ENCODE data around the gene M6PR.
A peak's percentile ranks its signal among the peaks of the same experiment; 100 is the strongest.

The M6PR gene

GRCh38 chr12:8989413-8989812 is 40.0 kb upstream of the M6PR start, which contains the start of gene KLRG1:
KLRG1 (plus strand) TSS chr12:8989546; CDS start chr12:8989636, 90 bp downstream.
- Histone ChIP-seq H3K4me3 (ENCODE audit: control insufficient read depth in 1 of 7, extremely low read depth in 1 of 7, insufficient read depth in 4 of 7, low read depth in 2 of 7, low read length in 6 of 7) (peak within 1 kb of the TSS in 6 of 7 experiments; percentile 23 to 68 (median 55)), H3K27ac (ENCODE audit: insufficient read depth in 1 of 2, low read depth in 1 of 2, low read length in 2 of 2, poor library complexity in 1 of 2, severe bottlenecking in 2 of 2) (peak within 1 kb of the TSS; percentile 90 to 96), H3K36me3 (ENCODE audit: control insufficient read depth in 4 of 4, insufficient read depth in 4 of 4, low read length in 3 of 4) (no peaks in the 10 kb centered on the region), H3K4me1 (ENCODE audit: control extremely low read depth in 1 of 4, control insufficient read depth in 4 of 4, insufficient read depth in 4 of 4, low read length in 3 of 4) (peaks cover 22 to 69% (median 49%) of the 10 kb centered on the region in 4 experiments), H3K27me3 (replicated peaks in 2 of 5; ENCODE audit: control insufficient read depth in 4 of 5, insufficient read depth in 5 of 5, low read length in 4 of 5) (no peaks in the 10 kb centered on the region), H3K9me3 (ENCODE audit: control extremely low read depth in 1 of 5, control insufficient read depth in 4 of 5, insufficient read depth in 2 of 5, low read depth in 1 of 5, low read length in 4 of 5) (no peaks in the 10 kb centered on the region)
- 0% methylated on average over 2 of the region's 2 CpGs for WGBS (ENCODE audit: insufficient coverage)
- POLR2A ChIA-PET, result no interaction called here
- CTCF ChIA-PET, result interaction anchor here (0.7 to 1.0 kb wide), 2 partner anchors 39 to 283 kb away, joined by 3 to 4 read pairs; no protein-coding TSS in a partner anchor
- DNase-seq, result peak; percentile 63 to 96 (median 90)

GRCh38 chr12:8987685-8988084 is 38.2 kb upstream of the M6PR start:
- no peak for DNase-seq
- ChIA-PET POLR2A (no interaction called here), CTCF (interaction anchor here (0.8 to 1.1 kb wide), 2 partner anchors 9 to 51 kb away, joined by 3 to 5 read pairs; no protein-coding TSS in a partner anchor)
- Histone ChIP-seq H3K4me3 (ENCODE audit: control insufficient read depth in 1 of 7, extremely low read depth in 1 of 7, insufficient read depth in 4 of 7, low read depth in 2 of 7, low read length in 6 of 7) (no peak overlapping the region), H3K27ac (ENCODE audit: insufficient read depth in 1 of 2, low read depth in 1 of 2, low read length in 2 of 2, poor library complexity in 1 of 2, severe bottlenecking in 2 of 2) (no peak overlapping the region), H3K9me3 (ENCODE audit: control extremely low read depth in 1 of 5, control insufficient read depth in 4 of 5, insufficient read depth in 2 of 5, low read depth in 1 of 5, low read length in 4 of 5) (no peaks in the 10 kb centered on the region), H3K4me1 (ENCODE audit: control extremely low read depth in 1 of 4, control insufficient read depth in 4 of 4, insufficient read depth in 4 of 4, low read length in 3 of 4) (peaks cover 22 to 67% (median 47%) of the 10 kb centered on the region in 4 experiments), H3K36me3 (ENCODE audit: control insufficient read depth in 4 of 4, insufficient read depth in 4 of 4, low read length in 3 of 4) (no peaks in the 10 kb centered on the region), H3K27me3 (replicated peaks in 2 of 5; ENCODE audit: control insufficient read depth in 4 of 5, insufficient read depth in 5 of 5, low read length in 4 of 5) (no peaks in the 10 kb centered on the region)
- no CpG with 5 or more reads among the region's 1 CpG for WGBS (ENCODE audit: insufficient coverage)

GRCh38 chr12:8987163-8987562 is 37.7 kb upstream of the M6PR start:
- peaks cover 22 to 62% (median 43%) of the 10 kb centered on the region in 4 experiments for H3K4me1 ChIP-seq (ENCODE audit: control extremely low read depth in 1 of 4, control insufficient read depth in 4 of 4, insufficient read depth in 4 of 4, low read length in 3 of 4)
- H3K27me3 ChIP-seq (replicated peaks in 2 of 5; ENCODE audit: control insufficient read depth in 4 of 5, insufficient read depth in 5 of 5, low read length in 4 of 5), result no peaks in the 10 kb centered on the region
- peak in 2 of 3 donors; percentile 22 to 45 for DNase-seq
- no peaks in the 10 kb centered on the region for H3K36me3 ChIP-seq (ENCODE audit: control insufficient read depth in 4 of 4, insufficient read depth in 4 of 4, low read length in 3 of 4)
- H3K4me3 ChIP-seq (ENCODE audit: control insufficient read depth in 1 of 7, extremely low read depth in 1 of 7, insufficient read depth in 4 of 7, low read depth in 2 of 7, low read length in 6 of 7), result no peak overlapping the region
- H3K9me3 ChIP-seq (ENCODE audit: control extremely low read depth in 1 of 5, control insufficient read depth in 4 of 5, insufficient read depth in 2 of 5, low read depth in 1 of 5, low read length in 4 of 5), result no peaks in the 10 kb centered on the region
- POLR2A ChIA-PET, result no interaction called here
- CTCF ChIA-PET, result no interaction called here
- H3K27ac ChIP-seq (ENCODE audit: insufficient read depth in 1 of 2, low read depth in 1 of 2, low read length in 2 of 2, poor library complexity in 1 of 2, severe bottlenecking in 2 of 2), result no peak overlapping the region

GRCh38 chr12:8985213-8985754 is 35.8 kb upstream of the M6PR start:
- no peaks in the 10 kb centered on the region for H3K27me3 ChIP-seq (replicated peaks in 2 of 5; ENCODE audit: control insufficient read depth in 4 of 5, insufficient read depth in 5 of 5, low read length in 4 of 5)
- no CpG with 5 or more reads among the region's 1 CpG for WGBS (ENCODE audit: insufficient coverage)
- no peak overlapping the region for H3K4me3 ChIP-seq (ENCODE audit: control insufficient read depth in 1 of 7, extremely low read depth in 1 of 7, insufficient read depth in 4 of 7, low read depth in 2 of 7, low read length in 6 of 7)
- H3K36me3 ChIP-seq (ENCODE audit: control insufficient read depth in 4 of 4, insufficient read depth in 4 of 4, low read length in 3 of 4), result peaks cover 0 to 3% (median 0%) of the 10 kb centered on the region in 4 experiments
- H3K9me3 ChIP-seq (ENCODE audit: control extremely low read depth in 1 of 5, control insufficient read depth in 4 of 5, insufficient read depth in 2 of 5, low read depth in 1 of 5, low read length in 4 of 5), result peaks cover 0 to 7% (median 0%) of the 10 kb centered on the region in 5 experiments
- H3K4me1 ChIP-seq (ENCODE audit: control extremely low read depth in 1 of 4, control insufficient read depth in 4 of 4, insufficient read depth in 4 of 4, low read length in 3 of 4), result peaks cover 14 to 45% (median 31%) of the 10 kb centered on the region in 4 experiments
- no peak overlapping the region for H3K27ac ChIP-seq (ENCODE audit: insufficient read depth in 1 of 2, low read depth in 1 of 2, low read length in 2 of 2, poor library complexity in 1 of 2, severe bottlenecking in 2 of 2)
- no peak for DNase-seq
- ChIA-PET POLR2A (no interaction called here), CTCF (interaction anchor here (0.9 to 1.5 kb wide), 2 partner anchors 29 to 53 kb away, joined by 4 read pairs; no protein-coding TSS in a partner anchor)

- Histone ChIP-seq H3K4me1 (ENCODE audit: control extremely low read depth in 1 of 4, control insufficient read depth in 4 of 4, insufficient read depth in 4 of 4, low read length in 3 of 4) (peaks cover 0 to under 1% (median 0%) of the 10 kb centered on the region in 4 experiments), H3K9me3 (ENCODE audit: control extremely low read depth in 1 of 5, control insufficient read depth in 4 of 5, insufficient read depth in 2 of 5, low read depth in 1 of 5, low read length in 4 of 5) (peaks cover 0 to 22% (median 2%) of the 10 kb centered on the region in 5 experiments), H3K27me3 (replicated peaks in 2 of 5; ENCODE audit: control insufficient read depth in 4 of 5, insufficient read depth in 5 of 5, low read length in 4 of 5) (no peaks in the 10 kb centered on the region), H3K4me3 (ENCODE audit: control insufficient read depth in 1 of 7, extremely low read depth in 1 of 7, insufficient read depth in 4 of 7, low read depth in 2 of 7, low read length in 6 of 7) (no peak overlapping the region), H3K27ac (ENCODE audit: insufficient read depth in 1 of 2, low read depth in 1 of 2, low read length in 2 of 2, poor library complexity in 1 of 2, severe bottlenecking in 2 of 2) (no peak overlapping the region), H3K36me3 (ENCODE audit: control insufficient read depth in 4 of 4, insufficient read depth in 4 of 4, low read length in 3 of 4) (peaks cover 0 to 3% (median 0%) of the 10 kb centered on the region in 4 experiments)
- CTCF ChIA-PET, result no interaction called here
- WGBS (ENCODE audit: insufficient coverage), result 93% methylated on average over 2 of the region's 3 CpGs
- POLR2A ChIA-PET, result no interaction called here
- no peak for DNase-seq
Observed at GRCh38 chr12:8980137-8980536, 30.7 kb upstream of the M6PR start.

GRCh38 chr12:8970432-8970831 is 21.0 kb upstream of the M6PR start:
- DNase-seq, result no peak
- POLR2A ChIA-PET, result no interaction called here
- H3K4me3 ChIP-seq (ENCODE audit: control insufficient read depth in 1 of 7, extremely low read depth in 1 of 7, insufficient read depth in 4 of 7, low read depth in 2 of 7, low read length in 6 of 7), result no peak overlapping the region
- no peaks in the 10 kb centered on the region for H3K27me3 ChIP-seq (replicated peaks in 2 of 5; ENCODE audit: control insufficient read depth in 4 of 5, insufficient read depth in 5 of 5, low read length in 4 of 5)
- H3K4me1 ChIP-seq (ENCODE audit: control extremely low read depth in 1 of 4, control insufficient read depth in 4 of 4, insufficient read depth in 4 of 4, low read length in 3 of 4), result no peaks in the 10 kb centered on the region
- CTCF ChIA-PET, result no interaction called here
- H3K9me3 ChIP-seq (ENCODE audit: control extremely low read depth in 1 of 5, control insufficient read depth in 4 of 5, insufficient read depth in 2 of 5, low read depth in 1 of 5, low read length in 4 of 5), result peaks cover 1 to 29% (median 11%) of the 10 kb centered on the region in 5 experiments
- H3K36me3 ChIP-seq (ENCODE audit: control insufficient read depth in 4 of 4, insufficient read depth in 4 of 4, low read length in 3 of 4), result no peaks in the 10 kb centered on the region
- no peak overlapping the region for H3K27ac ChIP-seq (ENCODE audit: insufficient read depth in 1 of 2, low read depth in 1 of 2, low read length in 2 of 2, poor library complexity in 1 of 2, severe bottlenecking in 2 of 2)
- WGBS (ENCODE audit: insufficient coverage), result no CpG with 5 or more reads among the region's 1 CpG

- Histone ChIP-seq H3K27me3 (replicated peaks in 2 of 5; ENCODE audit: control insufficient read depth in 4 of 5, insufficient read depth in 5 of 5, low read length in 4 of 5) (no peaks in the 10 kb centered on the region), H3K4me3 (ENCODE audit: control insufficient read depth in 1 of 7, extremely low read depth in 1 of 7, insufficient read depth in 4 of 7, low read depth in 2 of 7, low read length in 6 of 7) (no peak overlapping the region), H3K9me3 (ENCODE audit: control extremely low read depth in 1 of 5, control insufficient read depth in 4 of 5, insufficient read depth in 2 of 5, low read depth in 1 of 5, low read length in 4 of 5) (peaks cover 1 to 29% (median 11%) of the 10 kb centered on the region in 5 experiments), H3K36me3 (ENCODE audit: control insufficient read depth in 4 of 4, insufficient read depth in 4 of 4, low read length in 3 of 4) (no peaks in the 10 kb centered on the region), H3K4me1 (ENCODE audit: control extremely low read depth in 1 of 4, control insufficient read depth in 4 of 4, insufficient read depth in 4 of 4, low read length in 3 of 4) (no peaks in the 10 kb centered on the region), H3K27ac (ENCODE audit: insufficient read depth in 1 of 2, low read depth in 1 of 2, low read length in 2 of 2, poor library complexity in 1 of 2, severe bottlenecking in 2 of 2) (no peak overlapping the region)
- ChIA-PET CTCF (no interaction called here), POLR2A (no interaction called here)
- WGBS (ENCODE audit: insufficient coverage), result 67% methylated on average over 1 of the region's 2 CpGs
- no peak for DNase-seq
Observed at GRCh38 chr12:8969861-8970411, 20.5 kb upstream of the M6PR start.

Data from common myeloid progenitor, CD34-positive (primary cell).